NCI-H1092 (cell line): ENCODE results near the gene LYPD6B.
"Not testable (repeated sequence)": the region's sequence is repeated elsewhere in the genome, so short reads cannot be mapped to it uniquely, and the experiment has no call there.

ENCODE experiments used
- DNase-seq: peaks from one replicate; lab custom pipeline; 2025; lab: John Stamatoyannopoulos, UW

Gene LYPD6B

GRCh38 chr2:149205143-149205542, 166.6 kb downstream of the LYPD6B start:
- DNase-seq: no peak

- no peak for DNase-seq
Measured at GRCh38 chr2:149213764-149214493, 175.4 kb downstream of the LYPD6B start.

GRCh38 chr2:149218497-149218896, 180.0 kb downstream of the LYPD6B start:
- no peak for DNase-seq

- DNase-seq: no peak
Measured at GRCh38 chr2:149219856-149220255, 181.4 kb downstream of the LYPD6B start.

GRCh38 chr2:149221002-149221401, 182.5 kb downstream of the LYPD6B start:
- no peak for DNase-seq

- no peak for DNase-seq
Measured at GRCh38 chr2:149221898-149222297, 183.4 kb downstream of the LYPD6B start.

GRCh38 chr2:149223472-149224095, 185.1 kb downstream of the LYPD6B start:
- DNase-seq: no peak

- no peak for DNase-seq
Measured at GRCh38 chr2:149224543-149224942, 186.0 kb downstream of the LYPD6B start.

GRCh38 chr2:149225446-149225845, 186.9 kb downstream of the LYPD6B start:
- peak; percentile 44 for DNase-seq

- DNase-seq: no peak
Measured at GRCh38 chr2:149226790-149227189, 188.3 kb downstream of the LYPD6B start.

GRCh38 chr2:149235816-149236375, 197.4 kb downstream of the LYPD6B start:
- DNase-seq: no peak

GRCh38 chr2:149236410-149236809, 197.9 kb downstream of the LYPD6B start:
- DNase-seq: no peak

GRCh38 chr2:149246186-149246585, 207.7 kb downstream of the LYPD6B start:
- no peak for DNase-seq

GRCh38 chr2:149251436-149251835, 212.9 kb downstream of the LYPD6B start:
- not testable (repeated sequence) for DNase-seq

GRCh38 chr2:149256877-149257276, 218.4 kb downstream of the LYPD6B start:
- not testable (repeated sequence) for DNase-seq

GRCh38 chr2:149258531-149258930, 220.0 kb downstream of the LYPD6B start:
- DNase-seq: no peak

- DNase-seq: no peak
Measured at GRCh38 chr2:149259136-149259535, 220.6 kb downstream of the LYPD6B start.

GRCh38 chr2:149261692-149262091, 223.2 kb downstream of the LYPD6B start:
- DNase-seq: no peak
